RWPE2 (cell line): Measurements from ENCODE around the gene DHX15.

Source experiments
- ATAC-seq: fragments of 200-7000 bp; cut with Tn5 transposase; 3 replicates; pipeline ENCODE4 v1.9.1; 2021; ENCODE audit warnings: low read depth
- DNase-seq: peaks from one replicate; pipeline ENCODE4 v3.0.0-alpha.2; 2020; ENCODE audit warnings: low spot score
- H3K27ac ChIP-seq: fragments of 450-650 bp; 2 replicates; pipeline ENCODE4 v1.5.1; 2017; ENCODE audit warnings: mild to moderate bottlenecking; ENCODE audit not compliant: poor library complexity, severe bottlenecking
- H3K27me3 ChIP-seq: fragments of 250-450 bp; sonication (Bioruptor Pico); 2 replicates; pipeline ENCODE4 v1.5.1; 2021; ENCODE audit warnings: mild to moderate bottlenecking, moderate library complexity; ENCODE audit not compliant: insufficient read depth, poor library complexity, severe bottlenecking
- H3K36me3 ChIP-seq: fragments of 250-450 bp; sonication (Bioruptor Pico); 2 replicates; pipeline ENCODE4 v1.5.1; 2020; ENCODE audit warnings: low read depth, mild to moderate bottlenecking, moderate library complexity
- H3K4me1 ChIP-seq: fragments of 250-450 bp; sonication (Bioruptor Pico); 2 replicates; pipeline ENCODE4 v1.5.1; 2021; ENCODE audit warnings: mild to moderate bottlenecking, moderate library complexity; ENCODE audit not compliant: insufficient read depth, poor library complexity, severe bottlenecking
- H3K4me3 ChIP-seq: fragments of 250-450 bp; sonication (Bioruptor Pico); 2 replicates; pipeline ENCODE4 v1.5.1; 2021; ENCODE audit warnings: mild to moderate bottlenecking, moderate library complexity; ENCODE audit not compliant: severe bottlenecking
- H3K9me3 ChIP-seq: fragments of 250-450 bp; sonication (Bioruptor Pico); 2 replicates; pipeline ENCODE4 v1.5.1; 2021; ENCODE audit warnings: mild to moderate bottlenecking, moderate library complexity; ENCODE audit not compliant: severe bottlenecking
- CTCF ChIP-seq: fragments of 450-650 bp; IDR thresholded peaks from one replicate; pipeline ENCODE4 v1.5.1; 2017; ENCODE audit warnings: mild to moderate bottlenecking, moderate library complexity; ENCODE audit not compliant: poor library complexity, severe bottlenecking

DHX15 gene

GRCh38 chr4:24576276-24576675 is 8.1 kb downstream of the DHX15 start:
- DNase-seq (no peak), ATAC-seq (no peak)
- no peak for TF ChIP-seq CTCF
- Histone ChIP-seq H3K4me1 (peaks cover 6% of the 10 kb centered on the region), H3K27me3 (no peaks in the 10 kb centered on the region), H3K9me3 (no peaks in the 10 kb centered on the region), H3K4me3 (no peak overlapping the region), H3K36me3 (peaks cover 99% of the 10 kb centered on the region), H3K27ac (no peak overlapping the region)

- Histone ChIP-seq H3K27ac (no peak overlapping the region), H3K36me3 (peaks cover 98% of the 10 kb centered on the region), H3K4me3 (no peak overlapping the region), H3K4me1 (peaks cover 6% of the 10 kb centered on the region), H3K27me3 (no peaks in the 10 kb centered on the region), H3K9me3 (no peaks in the 10 kb centered on the region)
- TF ChIP-seq CTCF: no peak
- ATAC-seq: no peak
- no peak for DNase-seq
Observed at GRCh38 chr4:24574236-24574635, 10.1 kb downstream of the DHX15 start.

DNA sequence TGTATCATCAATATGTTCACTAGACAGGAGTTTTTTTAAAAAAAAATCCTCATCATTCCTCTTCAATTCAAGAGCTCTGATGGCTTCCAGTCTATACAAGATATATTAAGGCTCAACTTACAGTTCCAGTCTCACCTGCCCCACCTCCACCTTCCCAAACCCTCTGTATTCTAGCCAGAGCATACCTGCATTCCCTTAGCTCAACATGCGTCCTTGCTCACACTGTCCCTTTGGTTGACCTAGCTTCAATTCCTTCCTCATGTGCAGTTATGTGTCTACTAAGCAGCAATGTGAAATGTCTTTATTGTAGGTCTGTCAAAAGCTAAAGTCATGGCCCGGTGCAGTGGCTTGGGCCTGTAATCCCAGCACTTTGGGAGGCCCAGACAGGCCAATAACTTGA is 10.8 kb downstream of the DHX15 start:
- DNase-seq (no peak), ATAC-seq (no peak)
- no peak overlapping the region for H3K4me3 ChIP-seq
- H3K4me1 ChIP-seq: peaks cover 6% of the 10 kb centered on the region
- TF ChIP-seq CTCF: no peak
- no peak overlapping the region for H3K27ac ChIP-seq
- peaks cover 98% of the 10 kb centered on the region for H3K36me3 ChIP-seq
- no peaks in the 10 kb centered on the region for H3K9me3 ChIP-seq
- H3K27me3 ChIP-seq: no peaks in the 10 kb centered on the region

DNA sequence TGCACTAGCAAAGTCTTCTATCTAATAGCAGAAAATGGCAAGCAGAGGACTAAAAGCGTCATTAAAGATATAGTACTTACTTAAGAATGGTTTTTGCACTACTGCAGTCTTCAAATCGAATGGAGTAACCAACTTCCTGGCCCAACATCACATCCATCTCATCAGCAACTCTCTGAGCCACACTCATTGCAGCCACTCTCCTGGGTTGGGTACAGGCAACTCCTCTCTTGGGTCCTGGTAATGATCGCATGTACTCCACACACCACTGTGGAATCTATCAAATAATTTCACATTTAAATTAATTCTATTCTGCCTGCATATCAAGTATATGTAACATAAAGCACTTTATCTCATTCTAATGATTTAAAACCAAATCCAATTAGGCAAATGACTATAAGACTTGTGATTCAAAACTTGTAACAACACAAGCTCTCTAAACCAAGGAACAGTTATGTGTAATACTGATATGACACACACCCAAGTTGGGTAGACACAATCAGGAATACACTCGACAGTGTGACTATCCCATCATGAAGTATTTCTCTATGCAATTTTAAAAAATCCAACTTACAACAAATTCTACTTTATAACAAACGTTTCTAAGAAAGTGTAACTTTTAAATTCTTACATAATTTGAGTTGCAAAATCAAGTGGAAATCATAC is 13.6 kb downstream of the DHX15 start:
- Histone ChIP-seq H3K4me1 (no peaks in the 10 kb centered on the region), H3K4me3 (no peak overlapping the region), H3K36me3 (peaks cover 95% of the 10 kb centered on the region), H3K27me3 (no peaks in the 10 kb centered on the region), H3K9me3 (no peaks in the 10 kb centered on the region), H3K27ac (no peak overlapping the region)
- ATAC-seq (no peak; the same call in 2 of the 3 replicates), DNase-seq (no peak)
- TF ChIP-seq CTCF: no peak

GRCh38 chr4:24570172-24570571 is 14.2 kb downstream of the DHX15 start:
- Histone ChIP-seq H3K27me3 (no peaks in the 10 kb centered on the region), H3K27ac (no peak overlapping the region), H3K9me3 (no peaks in the 10 kb centered on the region), H3K36me3 (peaks cover 95% of the 10 kb centered on the region), H3K4me3 (no peak overlapping the region), H3K4me1 (no peaks in the 10 kb centered on the region)
- TF ChIP-seq CTCF: no peak
- DNase-seq: no peak
- no peak for ATAC-seq
